H1 (cell line): Measurements from ENCODE around the gene TSEN2. TPM values are rescaled to one million over a fixed set of nuclear protein-coding genes. Genes with fewer than 3 reads are reported as not detected.

ENCODE experiments used
- EP300 ChIP-seq, 2 experiments: IDR thresholded peaks; 1 replicate in 1 of 2; 2 replicates in 1 of 2; pipeline ENCODE4 v1.6.1; 2011 to 2012; ENCODE audit warnings: low read depth in 2 of 2, low read length in 2 of 2, mild to moderate bottlenecking in 2 of 2, borderline replicate concordance in 1 of 2, inconsistent platforms in 1 of 2, moderate library complexity in 1 of 2
- EZH2 ChIP-seq: fragments of 200-600 bp; sonication (generic); IDR thresholded peaks from 2 replicates; pipeline ENCODE4 v1.7.1; 2012; ENCODE audit warnings: low read depth, mild to moderate bottlenecking, moderate library complexity, low read length, inconsistent platforms; ENCODE audit not compliant: severe bottlenecking
- JUND ChIP-seq: IDR thresholded peaks from 2 replicates; pipeline ENCODE4 v1.6.1; 2011; ENCODE audit warnings: mild to moderate bottlenecking, improper control_type of control experiment, low read length
- KDM4A ChIP-seq: IDR thresholded peaks from one replicate; pipeline ENCODE4 v1.7.1; 2012; ENCODE audit warnings: low read depth, mild to moderate bottlenecking, moderate library complexity, low read length, inconsistent platforms; ENCODE audit not compliant: severe bottlenecking
- RXRA ChIP-seq: IDR thresholded peaks from 2 replicates; pipeline ENCODE4 v1.6.1; 2011; ENCODE audit warnings: low read depth, mild to moderate bottlenecking, low read length, moderate library complexity; ENCODE audit not compliant: insufficient read depth
- SIN3A ChIP-seq, 2 experiments: IDR thresholded peaks in 1 of 2; conservative IDR thresholded peaks in 1 of 2; 2 replicates each; pipeline ENCODE4 v1.6.1; 2011 to 2012; ENCODE audit warnings: low read length in 2 of 2, improper control_type of control experiment in 1 of 2, low read depth in 1 of 2, mild to moderate bottlenecking in 1 of 2
- TAF7 ChIP-seq: optimal IDR thresholded peaks from 2 replicates; pipeline ENCODE3; 2011; ENCODE audit warnings: low read depth, mild to moderate bottlenecking, inconsistent platforms, low read length, moderate library complexity, borderline replicate concordance
- TBP ChIP-seq: IDR thresholded peaks from 2 replicates; pipeline ENCODE4 v1.6.1; 2011; ENCODE audit warnings: low read depth, low read length, improper control_type of control experiment
- TEAD4 ChIP-seq: IDR thresholded peaks from 2 replicates; pipeline ENCODE4 v1.6.1; 2012; ENCODE audit warnings: low read depth, low read length, inconsistent platforms, mixed read lengths
- polyA plus RNA-seq, 7 experiments: library from polyadenylated mRNA; depleted of rRNA in 3 of 7; stranded (reverse) in 5 of 7; unstranded in 2 of 7; fragments of >200 nt in 5 of 7; fragments of 200-250 nt in 2 of 7; gene quantifications; 1 replicate in 5 of 7; 2 replicates in 1 of 7; 4 replicates in 1 of 7; pipeline versions ENCODE4 v1.2.1 to v1.2.3, GENCODE V29; 2011 to 2013; ENCODE audit warnings: missing spikeins in 2 of 7, mixed read lengths in 2 of 7
- total RNA-seq: library from RNA; stranded (reverse); fragmentation: NEBNext Ultra II Directional; extraction: Animal tissue kit (Norgen Biotek cat#: 25700); gene quantifications from 2 replicates; pipeline ENCODE4 v1.2.1, GENCODE V29; 2021

TSEN2 gene
- total and polyA plus RNA-seq, 2 of the 8 experiments (the other 6 are each of a cell fraction or from before 2014, with no cell fraction given) = 16.1 to 22.4 TPM

- no peak for TF ChIP-seq TEAD4
- peak; percentile 80 for TF ChIP-seq TBP
- peak; percentile 69 for TF ChIP-seq KDM4A
- TF ChIP-seq TAF7 = peak; percentile 53
- no peak for TF ChIP-seq JUND
- TF ChIP-seq EP300 (IDR thresholded peaks at IDR 0.05; ENCODE audit: borderline replicate concordance in 1 of 2, low read depth in 2 of 2, low read length in 2 of 2) = no peak
- no peak for TF ChIP-seq RXRA
- peak in 1 of 2 experiments; percentile 80; a peak in 2 of 4 replicates for TF ChIP-seq SIN3A (conservative IDR thresholded peaks at IDR 0.05 in 1 of 2, IDR thresholded peaks at IDR 0.05 in 1 of 2; ENCODE audit: low read depth in 1 of 2, low read length in 2 of 2)
- no peak for TF ChIP-seq EZH2
Measured at GRCh38 chr3:12484198-12484982, at the start of gene TSEN2 (continued).
